DND-41 (cell line): ENCODE results near the gene NEGR1.

Source experiments
- EZH2 ChIP-seq: IDR thresholded peaks from 3 replicates; pipeline ENCODE4 v1.6.1; 2012; ENCODE audit warnings: borderline replicate concordance, low read depth, mild to moderate bottlenecking, moderate library complexity, low read length, inconsistent platforms; ENCODE audit not compliant: severe bottlenecking
- TF ChIP-seq, protein P1 (sequence below): IDR thresholded peaks from 2 replicates; pipeline ENCODE4 v1.5.1; 2012; ENCODE audit warnings: borderline replicate concordance, low read length, moderate library complexity, mild to moderate bottlenecking; ENCODE audit not compliant: poor library complexity, severe bottlenecking; ENCODE audit errors: extremely low read depth

DNA sequence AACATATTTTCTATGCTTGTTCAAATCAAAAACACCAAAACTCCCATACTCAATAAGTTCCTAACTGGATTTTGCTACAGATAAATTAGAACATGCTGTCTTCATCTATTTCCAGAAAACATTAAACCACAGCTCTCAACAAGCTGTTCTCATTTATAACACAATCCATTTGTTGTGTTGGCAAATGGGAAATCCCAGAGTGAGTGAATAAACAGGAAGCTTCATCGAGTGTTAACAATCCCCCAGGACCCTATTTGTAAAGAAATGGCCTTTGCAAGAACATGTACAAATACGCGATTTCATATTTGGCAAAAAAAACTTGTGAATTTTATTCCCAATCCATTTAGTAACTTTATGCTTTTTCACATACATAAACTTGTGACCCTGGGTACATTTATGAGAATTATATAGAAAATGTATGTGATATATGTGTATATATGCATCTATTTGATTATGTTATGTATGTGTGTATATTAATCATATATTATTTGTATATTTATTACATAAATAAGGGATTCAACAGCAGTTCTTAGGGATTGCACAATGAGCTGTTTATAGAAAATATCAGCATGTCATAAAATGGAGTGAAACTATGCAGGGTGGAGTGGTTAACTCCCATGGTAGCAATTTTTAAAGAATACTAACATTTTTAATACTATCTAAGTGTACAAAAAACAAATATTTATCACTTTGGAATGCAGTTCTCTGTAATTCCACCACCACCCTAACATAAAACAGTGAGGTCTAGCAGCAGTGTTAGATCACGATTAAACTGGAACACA, 160.0 kb downstream of the NEGR1 start:
- TF ChIP-seq, protein P1, sequence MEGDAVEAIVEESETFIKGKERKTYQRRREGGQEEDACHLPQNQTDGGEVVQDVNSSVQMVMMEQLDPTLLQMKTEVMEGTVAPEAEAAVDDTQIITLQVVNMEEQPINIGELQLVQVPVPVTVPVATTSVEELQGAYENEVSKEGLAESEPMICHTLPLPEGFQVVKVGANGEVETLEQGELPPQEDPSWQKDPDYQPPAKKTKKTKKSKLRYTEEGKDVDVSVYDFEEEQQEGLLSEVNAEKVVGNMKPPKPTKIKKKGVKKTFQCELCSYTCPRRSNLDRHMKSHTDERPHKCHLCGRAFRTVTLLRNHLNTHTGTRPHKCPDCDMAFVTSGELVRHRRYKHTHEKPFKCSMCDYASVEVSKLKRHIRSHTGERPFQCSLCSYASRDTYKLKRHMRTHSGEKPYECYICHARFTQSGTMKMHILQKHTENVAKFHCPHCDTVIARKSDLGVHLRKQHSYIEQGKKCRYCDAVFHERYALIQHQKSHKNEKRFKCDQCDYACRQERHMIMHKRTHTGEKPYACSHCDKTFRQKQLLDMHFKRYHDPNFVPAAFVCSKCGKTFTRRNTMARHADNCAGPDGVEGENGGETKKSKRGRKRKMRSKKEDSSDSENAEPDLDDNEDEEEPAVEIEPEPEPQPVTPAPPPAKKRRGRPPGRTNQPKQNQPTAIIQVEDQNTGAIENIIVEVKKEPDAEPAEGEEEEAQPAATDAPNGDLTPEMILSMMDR, result no peak
- no peak for TF ChIP-seq EZH2
